Bronchial epithelial cell (primary cell): ENCODE measurements around the gene LRP5. TPM values are rescaled to one million over a fixed set of nuclear protein-coding genes. Genes with fewer than 3 reads are reported as not detected.

ENCODE experiments used
- DNase-seq: peaks from one replicate; pipeline ENCODE4 v3.0.0-alpha.2; 2010; ENCODE audit warnings: low read depth
- FAIRE-seq: peaks from 2 replicates; lab custom pipeline; 2011; peaks lifted over from hg19 to GRCh38; lab: Jason Lieb, UNC
- H3K27me3 ChIP-seq: 2 replicates; pipeline ENCODE4 v1.5.1; 2011; ENCODE audit warnings: low read length; ENCODE audit not compliant: control insufficient read depth, insufficient read depth
- H3K36me3 ChIP-seq: 2 replicates; pipeline ENCODE4 v1.5.1; 2011; ENCODE audit warnings: low read length; ENCODE audit not compliant: control insufficient read depth, insufficient read depth
- H3K4me3 ChIP-seq: 2 replicates; pipeline ENCODE4 v1.5.1; 2011; ENCODE audit warnings: mild to moderate bottlenecking, low read depth, low read length, control low read depth
- total RNA-seq: library from RNA; depleted of rRNA; stranded (reverse); fragments of >200 nt; gene quantifications from 2 replicates; pipeline ENCODE4 v1.2.1, GENCODE V29; 2014
- TF ChIP-seq, protein P1 (sequence below): IDR thresholded peaks from 2 replicates; pipeline ENCODE4 v1.5.1; 2011; ENCODE audit warnings: mild to moderate bottlenecking, moderate library complexity, low read length, control low read depth, inconsistent platforms; ENCODE audit not compliant: insufficient read depth, severe bottlenecking

Gene LRP5
- total RNA-seq, 1 donor from 2014 or later: 21.6 TPM

GRCh38 chr11:68440224-68440623 is 127.8 kb downstream of the LRP5 start:
- Histone ChIP-seq H3K27me3 (no peaks in the 10 kb centered on the region), H3K4me3 (no peak overlapping the region), H3K36me3 (peaks cover 6% of the 10 kb centered on the region)
- TF ChIP-seq, protein P1, sequence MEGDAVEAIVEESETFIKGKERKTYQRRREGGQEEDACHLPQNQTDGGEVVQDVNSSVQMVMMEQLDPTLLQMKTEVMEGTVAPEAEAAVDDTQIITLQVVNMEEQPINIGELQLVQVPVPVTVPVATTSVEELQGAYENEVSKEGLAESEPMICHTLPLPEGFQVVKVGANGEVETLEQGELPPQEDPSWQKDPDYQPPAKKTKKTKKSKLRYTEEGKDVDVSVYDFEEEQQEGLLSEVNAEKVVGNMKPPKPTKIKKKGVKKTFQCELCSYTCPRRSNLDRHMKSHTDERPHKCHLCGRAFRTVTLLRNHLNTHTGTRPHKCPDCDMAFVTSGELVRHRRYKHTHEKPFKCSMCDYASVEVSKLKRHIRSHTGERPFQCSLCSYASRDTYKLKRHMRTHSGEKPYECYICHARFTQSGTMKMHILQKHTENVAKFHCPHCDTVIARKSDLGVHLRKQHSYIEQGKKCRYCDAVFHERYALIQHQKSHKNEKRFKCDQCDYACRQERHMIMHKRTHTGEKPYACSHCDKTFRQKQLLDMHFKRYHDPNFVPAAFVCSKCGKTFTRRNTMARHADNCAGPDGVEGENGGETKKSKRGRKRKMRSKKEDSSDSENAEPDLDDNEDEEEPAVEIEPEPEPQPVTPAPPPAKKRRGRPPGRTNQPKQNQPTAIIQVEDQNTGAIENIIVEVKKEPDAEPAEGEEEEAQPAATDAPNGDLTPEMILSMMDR: no peak
- DNase-seq: no peak
- FAIRE-seq: no peak

- no peak for DNase-seq
- peaks cover 6% of the 10 kb centered on the region for H3K36me3 ChIP-seq
- no peak overlapping the region for H3K4me3 ChIP-seq
- TF ChIP-seq, protein P1: no peak
- H3K27me3 ChIP-seq: no peaks in the 10 kb centered on the region
- FAIRE-seq: no peak
These were observed 129.3 kb downstream of the LRP5 start for GRCh38 chr11:68441466-68442230.

DNA sequence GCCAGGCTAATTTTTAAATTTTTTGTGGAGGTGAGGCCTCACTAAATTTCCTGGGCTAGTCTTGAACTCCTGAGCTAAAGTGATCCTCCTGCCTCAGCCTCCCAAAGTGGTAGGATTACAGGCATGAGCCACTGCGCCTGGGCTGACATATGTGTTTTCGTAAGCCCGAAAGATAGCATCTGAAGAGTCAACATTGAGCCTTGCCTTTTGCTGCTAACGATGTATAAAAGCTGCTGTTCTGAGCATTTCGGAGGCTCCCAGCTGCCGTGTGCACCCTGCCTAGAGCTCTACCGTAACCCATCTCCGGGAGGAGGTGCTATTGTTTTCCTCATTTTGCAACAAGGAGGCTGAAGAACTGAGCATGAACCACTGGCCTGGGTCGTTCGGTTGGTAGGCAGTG is 130.0 kb downstream of the LRP5 start:
- Histone ChIP-seq H3K36me3 (peaks cover 6% of the 10 kb centered on the region), H3K27me3 (no peaks in the 10 kb centered on the region), H3K4me3 (no peak overlapping the region)
- FAIRE-seq: no peak
- no peak for DNase-seq
- TF ChIP-seq, protein P1: no peak

DNA sequence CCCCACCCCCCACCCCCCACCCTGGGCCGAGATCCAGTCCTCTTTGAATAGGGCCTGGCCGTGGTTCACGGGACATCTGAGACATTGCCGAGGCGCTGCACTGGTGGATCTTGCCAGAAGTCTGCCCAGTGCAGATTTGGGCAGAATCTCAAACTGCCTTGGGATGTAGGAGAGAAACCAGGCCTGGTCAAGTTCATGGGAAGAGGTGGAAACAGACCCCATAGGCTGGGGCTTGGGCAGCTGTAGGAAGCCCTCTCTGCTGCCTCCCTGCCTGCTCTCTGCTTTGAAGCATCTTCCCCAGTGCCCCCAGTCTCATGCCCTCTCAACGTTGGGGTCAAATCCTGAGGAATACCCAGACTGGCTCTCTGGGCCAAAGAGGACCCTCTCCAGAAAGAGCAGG is 132.2 kb downstream of the LRP5 start:
- Histone ChIP-seq H3K27me3 (no peaks in the 10 kb centered on the region), H3K36me3 (peaks cover 4% of the 10 kb centered on the region), H3K4me3 (no peak overlapping the region)
- DNase-seq (no peak), FAIRE-seq (no peak)
- TF ChIP-seq, protein P1: no peak

- Histone ChIP-seq H3K27me3 (no peaks in the 10 kb centered on the region), H3K4me3 (no peak overlapping the region), H3K36me3 (peaks cover 4% of the 10 kb centered on the region)
- TF ChIP-seq, protein P1: no peak
- FAIRE-seq (peak; percentile 13), DNase-seq (no peak)
These were observed 133.2 kb downstream of the LRP5 start for GRCh38 chr11:68445531-68446035.
